Liver (tissue), 3 donors: ENCODE results near the gene ARHGAP11B.
"Not testable (repeated sequence)": the region's sequence is repeated elsewhere in the genome, so short reads cannot be mapped to it uniquely, and the experiment has no call there.

Source experiments
- FOXA1 ChIP-seq: IDR thresholded peaks from 2 replicates; pipeline ENCODE4 v1.6.1; 2016; ENCODE audit warnings: antibody characterized with exemption
- GABPA ChIP-seq, 2 donors: IDR thresholded peaks in 1 of 2; conservative IDR thresholded peaks in 1 of 2; 2 replicates each; pipeline ENCODE4 v1.6.1; 2016; ENCODE audit warnings: antibody characterized with exemption in 2 of 2, mild to moderate bottlenecking in 1 of 2, moderate library complexity in 1 of 2
- RAD21 ChIP-seq, 2 donors: IDR thresholded peaks; 2 replicates each; pipeline ENCODE4 v1.6.1; 2016; ENCODE audit warnings: antibody characterized with exemption in 2 of 2, mild to moderate bottlenecking in 2 of 2
- SP1 ChIP-seq: IDR thresholded peaks from 2 replicates; pipeline ENCODE4 v1.6.1; 2018; ENCODE audit warnings: antibody characterized with exemption, mild to moderate bottlenecking
- TAF1 ChIP-seq: conservative IDR thresholded peaks from 2 replicates; pipeline ENCODE4 v1.6.1; 2016; ENCODE audit warnings: antibody characterized with exemption, mild to moderate bottlenecking
- YY1 ChIP-seq: IDR thresholded peaks from 2 replicates; pipeline ENCODE4 v1.6.1; 2016; ENCODE audit warnings: antibody characterized with exemption, mild to moderate bottlenecking
- TF ChIP-seq, protein P1 (sequence below): fragments of 150-350 bp; IDR thresholded peaks from 2 replicates; pipeline ENCODE4 v1.5.1; 2017; ENCODE audit warnings: improper control_type of control experiment, low read depth, low read length; ENCODE audit not compliant: missing input control
- TF ChIP-seq, protein P2 (sequence below): IDR thresholded peaks from 2 replicates; pipeline ENCODE4 v1.6.1; 2016; ENCODE audit warnings: antibody characterized with exemption, mild to moderate bottlenecking
- donor health status: healthy.
- donor health status: healthy.

DNA sequence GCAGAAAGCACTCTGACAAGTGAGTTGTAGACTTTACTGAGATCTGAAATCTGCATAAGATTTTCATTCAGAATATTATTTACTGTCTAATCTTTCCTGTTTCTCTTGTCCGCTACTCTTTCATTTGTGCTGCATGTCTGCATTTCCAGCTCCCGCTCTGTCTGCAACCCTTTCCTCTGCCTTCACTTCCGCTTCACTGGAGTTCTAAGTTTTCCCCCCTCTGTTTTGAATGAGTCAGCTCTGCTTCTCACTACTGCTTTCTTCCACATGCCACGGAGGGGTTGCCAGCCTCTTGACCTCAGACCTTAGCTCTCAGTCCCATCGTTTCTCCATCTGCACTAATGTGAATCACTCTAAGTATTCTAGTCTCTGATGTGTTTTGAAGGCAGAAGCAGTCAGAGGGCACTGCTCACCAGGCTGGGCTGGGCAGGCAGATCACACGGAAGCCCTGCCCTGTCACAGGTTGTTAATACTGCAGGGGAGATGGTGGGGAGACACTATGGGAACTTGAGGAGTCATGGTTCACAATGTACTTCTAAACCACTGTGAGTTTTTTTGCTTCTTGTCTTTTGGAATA is 46.4 kb upstream of the ARHGAP11B start:
- TF ChIP-seq, protein P1, sequence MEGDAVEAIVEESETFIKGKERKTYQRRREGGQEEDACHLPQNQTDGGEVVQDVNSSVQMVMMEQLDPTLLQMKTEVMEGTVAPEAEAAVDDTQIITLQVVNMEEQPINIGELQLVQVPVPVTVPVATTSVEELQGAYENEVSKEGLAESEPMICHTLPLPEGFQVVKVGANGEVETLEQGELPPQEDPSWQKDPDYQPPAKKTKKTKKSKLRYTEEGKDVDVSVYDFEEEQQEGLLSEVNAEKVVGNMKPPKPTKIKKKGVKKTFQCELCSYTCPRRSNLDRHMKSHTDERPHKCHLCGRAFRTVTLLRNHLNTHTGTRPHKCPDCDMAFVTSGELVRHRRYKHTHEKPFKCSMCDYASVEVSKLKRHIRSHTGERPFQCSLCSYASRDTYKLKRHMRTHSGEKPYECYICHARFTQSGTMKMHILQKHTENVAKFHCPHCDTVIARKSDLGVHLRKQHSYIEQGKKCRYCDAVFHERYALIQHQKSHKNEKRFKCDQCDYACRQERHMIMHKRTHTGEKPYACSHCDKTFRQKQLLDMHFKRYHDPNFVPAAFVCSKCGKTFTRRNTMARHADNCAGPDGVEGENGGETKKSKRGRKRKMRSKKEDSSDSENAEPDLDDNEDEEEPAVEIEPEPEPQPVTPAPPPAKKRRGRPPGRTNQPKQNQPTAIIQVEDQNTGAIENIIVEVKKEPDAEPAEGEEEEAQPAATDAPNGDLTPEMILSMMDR: not testable (repeated sequence)
- not testable (repeated sequence) for TF ChIP-seq YY1; RAD21 (IDR thresholded peaks at IDR 0.05); GABPA (IDR thresholded peaks at IDR 0.05 in 1 of 2, conservative IDR thresholded peaks at IDR 0.05 in 1 of 2); FOXA1; SP1; TAF1
- TF ChIP-seq, protein P2, sequence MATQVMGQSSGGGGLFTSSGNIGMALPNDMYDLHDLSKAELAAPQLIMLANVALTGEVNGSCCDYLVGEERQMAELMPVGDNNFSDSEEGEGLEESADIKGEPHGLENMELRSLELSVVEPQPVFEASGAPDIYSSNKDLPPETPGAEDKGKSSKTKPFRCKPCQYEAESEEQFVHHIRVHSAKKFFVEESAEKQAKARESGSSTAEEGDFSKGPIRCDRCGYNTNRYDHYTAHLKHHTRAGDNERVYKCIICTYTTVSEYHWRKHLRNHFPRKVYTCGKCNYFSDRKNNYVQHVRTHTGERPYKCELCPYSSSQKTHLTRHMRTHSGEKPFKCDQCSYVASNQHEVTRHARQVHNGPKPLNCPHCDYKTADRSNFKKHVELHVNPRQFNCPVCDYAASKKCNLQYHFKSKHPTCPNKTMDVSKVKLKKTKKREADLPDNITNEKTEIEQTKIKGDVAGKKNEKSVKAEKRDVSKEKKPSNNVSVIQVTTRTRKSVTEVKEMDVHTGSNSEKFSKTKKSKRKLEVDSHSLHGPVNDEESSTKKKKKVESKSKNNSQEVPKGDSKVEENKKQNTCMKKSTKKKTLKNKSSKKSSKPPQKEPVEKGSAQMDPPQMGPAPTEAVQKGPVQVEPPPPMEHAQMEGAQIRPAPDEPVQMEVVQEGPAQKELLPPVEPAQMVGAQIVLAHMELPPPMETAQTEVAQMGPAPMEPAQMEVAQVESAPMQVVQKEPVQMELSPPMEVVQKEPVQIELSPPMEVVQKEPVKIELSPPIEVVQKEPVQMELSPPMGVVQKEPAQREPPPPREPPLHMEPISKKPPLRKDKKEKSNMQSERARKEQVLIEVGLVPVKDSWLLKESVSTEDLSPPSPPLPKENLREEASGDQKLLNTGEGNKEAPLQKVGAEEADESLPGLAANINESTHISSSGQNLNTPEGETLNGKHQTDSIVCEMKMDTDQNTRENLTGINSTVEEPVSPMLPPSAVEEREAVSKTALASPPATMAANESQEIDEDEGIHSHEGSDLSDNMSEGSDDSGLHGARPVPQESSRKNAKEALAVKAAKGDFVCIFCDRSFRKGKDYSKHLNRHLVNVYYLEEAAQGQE: not testable (repeated sequence)
